Measurements from ENCODE around the gene CTAG1A. TPM values are rescaled to one million over a fixed set of nuclear protein-coding genes. Genes with fewer than 3 reads are reported as not detected.

The CTAG1A gene
- total and polyA plus RNA-seq, 9 of the 15 experiments (the other 6 are each of a cell fraction or from before 2014, with no cell fraction given) = 0.32 TPM; not detected in 8

- no peak overlapping the region for H3K27ac ChIP-seq (ENCODE audit: extremely low read depth, low read depth, low read length)
- no peaks in the 10 kb centered on the region for H3K9me1 ChIP-seq (ENCODE audit: control insufficient read depth, insufficient read depth, low read length)
- POLR2A ChIA-PET = no interaction called here
- no peaks in the 10 kb centered on the region for H3K79me2 ChIP-seq (ENCODE audit: control insufficient read depth, insufficient read depth, low read length)
- CTCF ChIA-PET (ENCODE audit: low intra/inter-chr PET ratio) = no interaction called here
- no peak for ATAC-seq
- peaks cover 0 to 9% of the 10 kb centered on the region in 2 experiments; a peak in 2 of 5 replicates for H3K4me1 ChIP-seq (replicated peaks in 1 of 2; ENCODE audit: control insufficient read depth in 2 of 2, insufficient read depth in 2 of 2, low read length in 2 of 2)
- in situ Hi-C loops (cut with MboI) (loop anchor here (25.0 kb wide), 1 partner anchor 141 kb away; no protein-coding TSS in a partner anchor), intact Hi-C loops (cut with micrococcal nuclease) (no loop called here)
- H4K20me1 ChIP-seq (replicated peaks; ENCODE audit: control insufficient read depth, insufficient read depth, low read length) = no peaks in the 10 kb centered on the region
- H3K27me3 ChIP-seq (ENCODE audit: control insufficient read depth in 2 of 2, insufficient read depth in 2 of 2, low read length in 2 of 2) = peaks cover 0 to 34% of the 10 kb centered on the region in 2 experiments; a peak in 2 of 5 replicates
- no peaks in the 10 kb centered on the region; the same call in 1 of the 2 replicates for H3K9me3 ChIP-seq (replicated peaks; ENCODE audit: control insufficient read depth, insufficient read depth, low read depth, low read length)
- H3K4me3 ChIP-seq = no peak overlapping the region
- TF ChIP-seq ARID3A (IDR thresholded peaks at IDR 0.05; ENCODE audit: borderline replicate concordance, low read depth, low read length) (no peak), IRF1 (CRISPR knock-in tag; IDR thresholded peaks at IDR 0.05; ENCODE audit: borderline replicate concordance) (no peak), FOXK2 (conservative IDR thresholded peaks at IDR 0.05 in 1 of 2, IDR thresholded peaks at IDR 0.05 in 1 of 2; ENCODE audit: low read depth in 2 of 2) (no peak), SIN3B (IDR thresholded peaks at IDR 0.05; ENCODE audit: low read depth) (no peak), ZNF436 (CRISPR knock-in tag; IDR thresholded peaks at IDR 0.05) (no peak), POLR2B (IDR thresholded peaks at IDR 0.05; ENCODE audit: low read depth, partially characterized antibody) (no peak), MEIS2 (IDR thresholded peaks at IDR 0.05; ENCODE audit: partially characterized antibody) (no peak), NCOA4 (IDR thresholded peaks at IDR 0.05; ENCODE audit: partially characterized antibody) (no peak), L3MBTL2 (IDR thresholded peaks at IDR 0.05) (no peak), RAD51 (IDR thresholded peaks at IDR 0.05; ENCODE audit: borderline replicate concordance, low read depth) (no peak), HNRNPH1 (optimal IDR thresholded peaks at IDR 0.05; ENCODE audit: low read depth, low read length) (no peak), BRD4 (IDR thresholded peaks at IDR 0.05) (no peak), POLR3G (IDR thresholded peaks at IDR 0.05; ENCODE audit: extremely low read depth, insufficient read length, insufficient replicate concordance) (no peak), EHMT2 (IDR thresholded peaks at IDR 0.05) (no peak), ZKSCAN3 (CRISPR knock-in tag; IDR thresholded peaks at IDR 0.05) (no peak), KLF10 (CRISPR knock-in tag; IDR thresholded peaks at IDR 0.05) (no peak), ZNF586 (CRISPR knock-in tag; conservative IDR thresholded peaks at IDR 0.05) (no peak), CCAR2 (IDR thresholded peaks at IDR 0.05; ENCODE audit: low read depth, low read length) (no peak), KDM5B (IDR thresholded peaks at IDR 0.05; ENCODE audit: insufficient replicate concordance, low read depth, low read length) (no peak), FUS (optimal IDR thresholded peaks at IDR 0.05; ENCODE audit: low read depth, low read length) (no peak)
- no peak overlapping the region for H3K9ac ChIP-seq (ENCODE audit: insufficient read depth in 1 of 2, low read depth in 2 of 2, low read length in 2 of 2)
- BruUV-seq (replicated peaks) = no TSS peak
- DNase-seq (ENCODE audit: extremely low read depth in 1 of 4, low spot score in 3 of 4) = no peak
- 0% methylated on average over 2 of the region's 3 CpGs for WGBS (ENCODE audit: insufficient coverage, low coverage, missing lambda C conversion rate)
- H3K36me3 ChIP-seq (ENCODE audit: control insufficient read depth, insufficient read depth, low read length) = no peaks in the 10 kb centered on the region
- no peak overlapping the region for H3K4me2 ChIP-seq (ENCODE audit: insufficient read depth, low read length)
- FAIRE-seq = no peak
- H2AFZ ChIP-seq (ENCODE audit: low read depth, low read length) = no peak overlapping the region
Measured at GRCh38 chrX:154596290-154596929, 11.5 kb downstream of the CTAG1A start.
